GM12878 (cell line): ENCODE results near the gene LMBR1. TPM values are rescaled to one million over a fixed set of nuclear protein-coding genes. Genes with fewer than 3 reads are reported as not detected.

Experiments used
- ATAC-seq: fragments of 200-7000 bp; cut with Tn5 transposase; 3 replicates; pipeline ENCODE4 v1.9.1; 2020; ENCODE audit warnings: mild to moderate bottlenecking, moderate library complexity
- BruUV-seq: library from RNA; stranded (reverse); fragments of 400-500 nt; replicated peaks from 2 replicates; lab custom pipeline; 2021; lab: Mats Ljungman, UMichigan
- CTCF ChIA-PET: fragments of 300-600 bp; sonication (Branson Sonifier 250); formaldehyde crosslinking; extraction: SDS; loops from one replicate; lab custom pipeline; 2021; ENCODE audit warnings: inconsistent platforms; lab: Yijun Ruan, JAX
- POLR2A ChIA-PET: fragments of 350-600 bp; formaldehyde crosslinking; extraction: SDS; loops from one replicate; lab custom pipeline; 2021; ENCODE audit warnings: inconsistent platforms; lab: Charles Lee
- RAD21 ChIA-PET: fragments of 300-600 bp; sonication (Branson Sonifier 250); formaldehyde crosslinking; loops from one replicate; lab custom pipeline; 2023; ENCODE audit warnings: antibody characterized with exemption; ENCODE audit not compliant: unreplicated experiment; lab: Charles Lee
- SMC1A ChIA-PET: fragments of 300-600 bp; sonication (Branson Sonifier 250); formaldehyde crosslinking; loops from one replicate; lab custom pipeline; 2023; ENCODE audit not compliant: unreplicated experiment, uncharacterized antibody; lab: Charles Lee
- DNase-seq: peaks from one replicate; pipeline ENCODE4 v3.0.0-alpha.2; 2011; ENCODE audit warnings: low read depth, low spot score
- FAIRE-seq: peaks from 3 replicates; lab custom pipeline; 2011; peaks lifted over from hg19 to GRCh38; lab: Jason Lieb, UNC
- H2AFZ ChIP-seq: 2 replicates; pipeline ENCODE4 v1.6.0; 2011; ENCODE audit warnings: low read depth, low read length, control low read depth; ENCODE audit not compliant: control insufficient read depth
- H3K27ac ChIP-seq: 2 replicates; pipeline ENCODE4 v1.5.1; 2011; ENCODE audit warnings: control low read depth; ENCODE audit not compliant: control insufficient read depth, insufficient read depth
- H3K27me3 ChIP-seq, 2 experiments: replicated peaks in 1 of 2; 2 replicates each; pipeline versions ENCODE4 v1.6.0 to v1.6.1; 2011; ENCODE audit warnings: low read length in 1 of 2; ENCODE audit not compliant: control insufficient read depth in 2 of 2, insufficient read depth in 2 of 2
- H3K36me3 ChIP-seq, 2 experiments: 2 replicates each; pipeline ENCODE4 v1.5.1; 2011; ENCODE audit warnings: low read length in 1 of 2; ENCODE audit not compliant: control insufficient read depth in 2 of 2, insufficient read depth in 2 of 2
- H3K4me1 ChIP-seq: 2 replicates; pipeline ENCODE4 v1.6.1; 2011; ENCODE audit warnings: mild to moderate bottlenecking, low read length, moderate library complexity, mixed read lengths; ENCODE audit not compliant: control insufficient read depth, insufficient read depth
- H3K4me2 ChIP-seq: 2 replicates; pipeline ENCODE4 v1.6.0; 2011; ENCODE audit warnings: control low read depth; ENCODE audit not compliant: control insufficient read depth, insufficient read depth
- H3K4me3 ChIP-seq: fragments of 200-600 bp; sonication (generic); 2 replicates; pipeline ENCODE4 v1.5.1; 2016
- H3K79me2 ChIP-seq: 2 replicates; pipeline ENCODE4 v1.6.0; 2011; ENCODE audit warnings: low read length; ENCODE audit not compliant: control insufficient read depth, insufficient read depth
- H3K9ac ChIP-seq: 2 replicates; pipeline ENCODE4 v1.8.0; 2011; ENCODE audit warnings: low read length, control low read depth, mixed read lengths; ENCODE audit not compliant: control insufficient read depth, insufficient read depth
- H3K9me3 ChIP-seq: replicated peaks from 3 replicates; pipeline ENCODE4 v1.5.1; 2011; ENCODE audit warnings: mild to moderate bottlenecking, low read length; ENCODE audit not compliant: control insufficient read depth, insufficient read depth
- H4K20me1 ChIP-seq: 2 replicates; pipeline ENCODE4 v1.6.0; 2011; ENCODE audit not compliant: control insufficient read depth, insufficient read depth
- ASH2L ChIP-seq: fragments of 300-600, 200-600 bp; sonication (generic); IDR thresholded peaks from 2 replicates; pipeline ENCODE4 v1.6.1; 2017; ENCODE audit warnings: low read depth, mild to moderate bottlenecking, borderline replicate concordance
- CHD1 ChIP-seq: IDR thresholded peaks from 2 replicates; pipeline ENCODE4 v1.6.1; 2012; ENCODE audit warnings: low read depth, low read length, improper control_type of control experiment
- EGR1 ChIP-seq, 2 experiments: IDR thresholded peaks; 1 replicate in 1 of 2; 2 replicates in 1 of 2; pipeline ENCODE4 v1.6.1; 2011 to 2012; ENCODE audit warnings: low read depth in 2 of 2, low read length in 2 of 2, borderline replicate concordance in 1 of 2, mild to moderate bottlenecking in 1 of 2, moderate library complexity in 1 of 2
- EP300 ChIP-seq, 2 experiments: fragments of 150-350 bp in 1 of 2; IDR thresholded peaks; 2 replicates each; pipeline ENCODE4 v1.6.1; 2011 to 2012; ENCODE audit warnings: low read depth in 2 of 2, low read length in 2 of 2, borderline replicate concordance in 1 of 2, improper control_type of control experiment in 1 of 2, inconsistent platforms in 1 of 2; ENCODE audit not compliant: control insufficient read depth in 1 of 2
- HDGF ChIP-seq: fragments of 450-650 bp; IDR thresholded peaks from 2 replicates; pipeline ENCODE4 v1.6.1; 2016; ENCODE audit warnings: antibody characterized with exemption
- IKZF2 ChIP-seq, 2 experiments: fragments of 450-650 bp; IDR thresholded peaks; 2 replicates each; pipeline ENCODE4 v1.6.1; 2017; ENCODE audit warnings: mild to moderate bottlenecking in 2 of 2, moderate library complexity in 2 of 2
- MEF2A ChIP-seq: IDR thresholded peaks from 2 replicates; pipeline ENCODE4 v1.6.1; 2011; ENCODE audit warnings: low read depth, mild to moderate bottlenecking, low read length, moderate library complexity; ENCODE audit not compliant: insufficient read depth
- PAX5 ChIP-seq: IDR thresholded peaks from 2 replicates; pipeline ENCODE4 v1.6.1; 2011; ENCODE audit warnings: low read depth, low read length, borderline replicate concordance
- POLR2AphosphoS2 ChIP-seq: IDR thresholded peaks from 2 replicates; pipeline ENCODE4 v1.6.1; 2011; ENCODE audit warnings: low read depth, mild to moderate bottlenecking, low read length, improper control_type of control experiment, moderate library complexity
- SIX5 ChIP-seq: IDR thresholded peaks from 2 replicates; pipeline ENCODE4 v1.6.1; 2011; ENCODE audit warnings: mild to moderate bottlenecking, low read depth, low read length, moderate library complexity; ENCODE audit not compliant: severe bottlenecking
- SREBF2 ChIP-seq: IDR thresholded peaks from 2 replicates; pipeline ENCODE4 v1.6.1; 2012; ENCODE audit warnings: mild to moderate bottlenecking, low read length
- SUZ12 ChIP-seq: fragments of 200-600 bp; sonication (generic); IDR thresholded peaks from one replicate; pipeline ENCODE4 v1.6.1; 2018; ENCODE audit warnings: antibody characterized with exemption, mild to moderate bottlenecking; ENCODE audit not compliant: unreplicated experiment
- TARDBP ChIP-seq: IDR thresholded peaks from 2 replicates; pipeline ENCODE4 v1.6.1; 2016; ENCODE audit warnings: borderline replicate concordance
- ZNF24 ChIP-seq: fragments of 450-650 bp; IDR thresholded peaks from 2 replicates; pipeline ENCODE4 v1.6.1; 2017; ENCODE audit warnings: antibody characterized with exemption, mild to moderate bottlenecking
- WGBS: methylation state at CpG from one replicate; pipeline ENCODE4 v1.1.6; 2016; ENCODE audit warnings: low lambda C conversion rate; ENCODE audit not compliant: insufficient replicate concordance, insufficient coverage; ENCODE audit errors: missing lambda C conversion rate; 5-methylcytosine and 5-hydroxymethylcytosine counted together
- in situ Hi-C: fragments of 300-500 bp; cut with MboI; formaldehyde crosslinking; loops from 9 replicates; pipeline ENCODE4 v1.14.3; 2018; ENCODE audit warnings: mixed read lengths
- intact Hi-C: fragments of 100-400 bp; cut with micrococcal nuclease; formaldehyde crosslinking; loops from one replicate; pipeline ENCODE4 v1.14.2; 2022; ENCODE audit not compliant: unreplicated experiment
- polyA plus RNA-seq, 11 experiments: library from polyadenylated mRNA; depleted of rRNA in 4 of 11; unstranded in 6 of 11; stranded (reverse) in 5 of 11; fragments of >200 nt; fragmentation: Nextera tagmentation in 4 of 11; fragmentation: Illumina TruSeq in 1 of 11; extraction: Ambion mirVana in 4 of 11; extraction: Trizol in 1 of 11; gene quantifications; 1 replicate in 1 of 11; 2 replicates in 10 of 11; pipeline versions ENCODE4 v1.2.1 to v1.2.3, GENCODE V29; 2011 to 2016; ENCODE audit warnings: inconsistent platforms in 2 of 11, missing spikeins in 2 of 11, low read depth in 1 of 11
- total RNA-seq, 4 experiments: library from RNA; depleted of rRNA in 3 of 4; stranded (reverse); fragments of >200 nt in 3 of 4; fragmentation: Illumina TruSeq in 1 of 4; extraction: Trizol in 1 of 4; gene quantifications; 2 replicates each; pipeline versions ENCODE4 v1.2.1 to v1.2.3, GENCODE V29; 2013 to 2021
- TF ChIP-seq, protein P1 (sequence below): fragments of 450-650 bp; IDR thresholded peaks from 2 replicates; pipeline ENCODE4 v1.6.1; 2017; ENCODE audit warnings: antibody characterized with exemption, mild to moderate bottlenecking, moderate library complexity
- TF ChIP-seq, protein P2 (sequence below): fragments of 450-650 bp; IDR thresholded peaks from 2 replicates; pipeline ENCODE4 v1.6.1; 2016; ENCODE audit warnings: mild to moderate bottlenecking
- TF ChIP-seq, protein P3 (sequence below): fragments of 450-650 bp; IDR thresholded peaks from 2 replicates; pipeline ENCODE4 v1.6.1; 2016; ENCODE audit warnings: mild to moderate bottlenecking
- TF ChIP-seq, protein P4 (sequence below): fragments of 450-650 bp; IDR thresholded peaks from 2 replicates; pipeline ENCODE4 v1.6.1; 2017; ENCODE audit warnings: borderline replicate concordance

The LMBR1 gene
- total and polyA plus RNA-seq, 10 of the 15 experiments (the other 5 are each of a cell fraction or from before 2014, with no cell fraction given): 4.0 to 63.5 (median 28.8) TPM

DNA sequence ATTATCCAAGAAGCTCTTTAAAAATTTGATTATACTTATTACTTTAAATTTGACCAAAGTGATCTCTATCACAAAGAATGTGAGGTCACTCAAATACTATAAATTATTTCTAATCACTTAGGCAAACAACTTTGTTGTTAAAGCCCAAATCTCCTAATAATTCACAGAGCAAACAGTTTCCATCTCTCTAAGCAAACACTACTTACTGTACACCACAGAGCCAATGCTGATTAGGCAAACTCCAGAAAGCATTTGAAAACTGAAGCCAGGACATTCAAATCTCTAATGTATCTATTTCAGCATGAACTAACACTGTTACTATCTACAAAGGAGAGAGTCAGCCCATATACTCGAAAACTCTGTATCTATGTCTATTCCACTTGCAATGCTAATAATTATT lies 145.3 kb downstream of the LMBR1 start:
- no TSS peak for BruUV-seq
- Histone ChIP-seq H2AFZ (no peak overlapping the region), H3K9ac (no peak overlapping the region), H3K79me2 (no peaks in the 10 kb centered on the region), H3K4me2 (no peak overlapping the region), H4K20me1 (no peaks in the 10 kb centered on the region), H3K27ac (no peak overlapping the region), H3K9me3 (no peaks in the 10 kb centered on the region), H3K4me3 (no peak overlapping the region), H3K4me1 (no peaks in the 10 kb centered on the region; the same call in 1 of the 2 replicates), H3K36me3 (peaks cover 0 to 7% of the 10 kb centered on the region in 2 experiments; a peak in 1 of 4 replicates), H3K27me3 (no peaks in the 10 kb centered on the region)
- ChIA-PET RAD21 (interaction anchor here (0.7 to 3.1 kb wide), 2 partner anchors 31 to 33 kb away, joined by 4 to 15 read pairs; no protein-coding TSS in a partner anchor), SMC1A (interaction anchor here (0.9 to 4.5 kb wide), 8 partner anchors 7 to 134 kb away, joined by 3 to 29 read pairs (median 4); no protein-coding TSS in a partner anchor), POLR2A (interaction anchor here (0.7 kb wide), 1 partner anchor 33 kb away, joined by 3 read pairs; no protein-coding TSS in a partner anchor), CTCF (interaction anchor here (1.1 to 1.4 kb wide), 2 partner anchors 13 to 121 kb away, joined by 3 read pairs; no protein-coding TSS in a partner anchor)
- in situ Hi-C loops (no loop called here), intact Hi-C loops (no loop called here)
- 93% methylated on average over 1 of the region's 1 CpG for WGBS
- ATAC-seq (no peak), FAIRE-seq (no peak), DNase-seq (no peak)
- TF ChIP-seq PAX5: no peak
- TF ChIP-seq, protein P1, sequence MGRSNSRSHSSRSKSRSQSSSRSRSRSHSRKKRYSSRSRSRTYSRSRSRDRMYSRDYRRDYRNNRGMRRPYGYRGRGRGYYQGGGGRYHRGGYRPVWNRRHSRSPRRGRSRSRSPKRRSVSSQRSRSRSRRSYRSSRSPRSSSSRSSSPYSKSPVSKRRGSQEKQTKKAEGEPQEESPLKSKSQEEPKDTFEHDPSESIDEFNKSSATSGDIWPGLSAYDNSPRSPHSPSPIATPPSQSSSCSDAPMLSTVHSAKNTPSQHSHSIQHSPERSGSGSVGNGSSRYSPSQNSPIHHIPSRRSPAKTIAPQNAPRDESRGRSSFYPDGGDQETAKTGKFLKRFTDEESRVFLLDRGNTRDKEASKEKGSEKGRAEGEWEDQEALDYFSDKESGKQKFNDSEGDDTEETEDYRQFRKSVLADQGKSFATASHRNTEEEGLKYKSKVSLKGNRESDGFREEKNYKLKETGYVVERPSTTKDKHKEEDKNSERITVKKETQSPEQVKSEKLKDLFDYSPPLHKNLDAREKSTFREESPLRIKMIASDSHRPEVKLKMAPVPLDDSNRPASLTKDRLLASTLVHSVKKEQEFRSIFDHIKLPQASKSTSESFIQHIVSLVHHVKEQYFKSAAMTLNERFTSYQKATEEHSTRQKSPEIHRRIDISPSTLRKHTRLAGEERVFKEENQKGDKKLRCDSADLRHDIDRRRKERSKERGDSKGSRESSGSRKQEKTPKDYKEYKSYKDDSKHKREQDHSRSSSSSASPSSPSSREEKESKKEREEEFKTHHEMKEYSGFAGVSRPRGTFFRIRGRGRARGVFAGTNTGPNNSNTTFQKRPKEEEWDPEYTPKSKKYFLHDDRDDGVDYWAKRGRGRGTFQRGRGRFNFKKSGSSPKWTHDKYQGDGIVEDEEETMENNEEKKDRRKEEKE: no peak
- TF ChIP-seq, protein P2, sequence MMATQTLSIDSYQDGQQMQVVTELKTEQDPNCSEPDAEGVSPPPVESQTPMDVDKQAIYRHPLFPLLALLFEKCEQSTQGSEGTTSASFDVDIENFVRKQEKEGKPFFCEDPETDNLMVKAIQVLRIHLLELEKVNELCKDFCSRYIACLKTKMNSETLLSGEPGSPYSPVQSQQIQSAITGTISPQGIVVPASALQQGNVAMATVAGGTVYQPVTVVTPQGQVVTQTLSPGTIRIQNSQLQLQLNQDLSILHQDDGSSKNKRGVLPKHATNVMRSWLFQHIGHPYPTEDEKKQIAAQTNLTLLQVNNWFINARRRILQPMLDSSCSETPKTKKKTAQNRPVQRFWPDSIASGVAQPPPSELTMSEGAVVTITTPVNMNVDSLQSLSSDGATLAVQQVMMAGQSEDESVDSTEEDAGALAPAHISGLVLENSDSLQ: no peak
- no peak for TF ChIP-seq TARDBP
- TF ChIP-seq, protein P3, sequence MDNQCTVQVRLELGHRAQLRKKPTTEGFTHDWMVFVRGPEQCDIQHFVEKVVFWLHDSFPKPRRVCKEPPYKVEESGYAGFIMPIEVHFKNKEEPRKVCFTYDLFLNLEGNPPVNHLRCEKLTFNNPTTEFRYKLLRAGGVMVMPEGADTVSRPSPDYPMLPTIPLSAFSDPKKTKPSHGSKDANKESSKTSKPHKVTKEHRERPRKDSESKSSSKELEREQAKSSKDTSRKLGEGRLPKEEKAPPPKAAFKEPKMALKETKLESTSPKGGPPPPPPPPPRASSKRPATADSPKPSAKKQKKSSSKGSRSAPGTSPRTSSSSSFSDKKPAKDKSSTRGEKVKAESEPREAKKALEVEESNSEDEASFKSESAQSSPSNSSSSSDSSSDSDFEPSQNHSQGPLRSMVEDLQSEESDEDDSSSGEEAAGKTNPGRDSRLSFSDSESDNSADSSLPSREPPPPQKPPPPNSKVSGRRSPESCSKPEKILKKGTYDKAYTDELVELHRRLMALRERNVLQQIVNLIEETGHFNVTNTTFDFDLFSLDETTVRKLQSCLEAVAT: no peak
- TF ChIP-seq ASH2L: no peak
- no peak for TF ChIP-seq ZNF24
- TF ChIP-seq HDGF: no peak
- no peak for TF ChIP-seq SREBF2
- no peak for TF ChIP-seq SUZ12
- TF ChIP-seq, protein P4, sequence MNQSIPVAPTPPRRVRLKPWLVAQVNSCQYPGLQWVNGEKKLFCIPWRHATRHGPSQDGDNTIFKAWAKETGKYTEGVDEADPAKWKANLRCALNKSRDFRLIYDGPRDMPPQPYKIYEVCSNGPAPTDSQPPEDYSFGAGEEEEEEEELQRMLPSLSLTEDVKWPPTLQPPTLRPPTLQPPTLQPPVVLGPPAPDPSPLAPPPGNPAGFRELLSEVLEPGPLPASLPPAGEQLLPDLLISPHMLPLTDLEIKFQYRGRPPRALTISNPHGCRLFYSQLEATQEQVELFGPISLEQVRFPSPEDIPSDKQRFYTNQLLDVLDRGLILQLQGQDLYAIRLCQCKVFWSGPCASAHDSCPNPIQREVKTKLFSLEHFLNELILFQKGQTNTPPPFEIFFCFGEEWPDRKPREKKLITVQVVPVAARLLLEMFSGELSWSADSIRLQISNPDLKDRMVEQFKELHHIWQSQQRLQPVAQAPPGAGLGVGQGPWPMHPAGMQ: no peak
- no peak for TF ChIP-seq EGR1 (IDR thresholded peaks at IDR 0.05; ENCODE audit: borderline replicate concordance in 1 of 2, low read depth in 2 of 2, low read length in 2 of 2)
- no peak for TF ChIP-seq IKZF2 (IDR thresholded peaks at IDR 0.05)
- TF ChIP-seq EP300 (IDR thresholded peaks at IDR 0.05; ENCODE audit: borderline replicate concordance in 1 of 2, control insufficient read depth in 1 of 2, low read depth in 2 of 2, low read length in 2 of 2): no peak
- no peak for TF ChIP-seq CHD1
- no peak for TF ChIP-seq POLR2AphosphoS2
- no peak for TF ChIP-seq MEF2A
- no peak for TF ChIP-seq SIX5
